HG03103 (cell line): ENCODE results near the gene FSD1L.

ENCODE experiments used
- ATAC-seq: cut with Tn5 transposase; IDR thresholded peaks from one replicate; pipeline ENCODE4 v1.9.1; 2021; ENCODE audit warnings: low read depth; ENCODE audit not compliant: unreplicated experiment

The FSD1L gene

GRCh38 chr9:105432247-105432842, 15.5 kb upstream of the FSD1L start:
- no peak for ATAC-seq

- no peak for ATAC-seq
Measured at GRCh38 chr9:105435453-105435852, 12.4 kb upstream of the FSD1L start.

- no peak for ATAC-seq
Measured at GRCh38 chr9:105436783-105437182, 11.1 kb upstream of the FSD1L start.

GRCh38 chr9:105437704-105438103, 10.1 kb upstream of the FSD1L start:
- ATAC-seq, result no peak

- ATAC-seq, result no peak
Measured at GRCh38 chr9:105438141-105438806, 9.6 kb upstream of the FSD1L start.

GRCh38 chr9:105439428-105439827, 8.4 kb upstream of the FSD1L start:
- ATAC-seq, result no peak

- no peak for ATAC-seq
Measured at GRCh38 chr9:105441616-105442160, 6.1 kb upstream of the FSD1L start.

GRCh38 chr9:105443121-105443520, 4.7 kb upstream of the FSD1L start:
- ATAC-seq, result no peak

GRCh38 chr9:105444130-105444529, 3.7 kb upstream of the FSD1L start:
- ATAC-seq, result no peak

- no peak for ATAC-seq
Measured at GRCh38 chr9:105445203-105445881, 2.5 kb upstream of the FSD1L start.

GRCh38 chr9:105447386-105447813, 434 bp upstream of the FSD1L start:
- ATAC-seq, result no peak

- ATAC-seq, result no peak
Measured at GRCh38 chr9:105449081-105449480, 1.2 kb downstream of the FSD1L start.

- no peak for ATAC-seq
Measured at GRCh38 chr9:105452185-105452584, 4.4 kb downstream of the FSD1L start.

GRCh38 chr9:105455836-105456475, 8.1 kb downstream of the FSD1L start:
- no peak for ATAC-seq

- no peak for ATAC-seq
Measured at GRCh38 chr9:105457560-105458294, 9.9 kb downstream of the FSD1L start.

- no peak for ATAC-seq
Measured at GRCh38 chr9:105458404-105458803, 10.6 kb downstream of the FSD1L start.

GRCh38 chr9:105459336-105459735, 11.5 kb downstream of the FSD1L start:
- no peak for ATAC-seq

- ATAC-seq, result no peak
Measured at GRCh38 chr9:105466898-105467455, 19.1 kb downstream of the FSD1L start.

- no peak for ATAC-seq
Measured at GRCh38 chr9:105468875-105469274, 21.0 kb downstream of the FSD1L start.

GRCh38 chr9:105473221-105473620, 25.4 kb downstream of the FSD1L start:
- no peak for ATAC-seq
